Bone marrow (tissue), 2 donors: ENCODE results near the gene HYAL2.
"Not testable (repeated sequence)": the region's sequence is repeated elsewhere in the genome, so short reads cannot be mapped to it uniquely, and the experiment has no call there.

Experiments
- DNase-seq, 2 donors: peaks; one replicate each; lab custom pipeline; 2025; lab: John Stamatoyannopoulos, UW

The HYAL2 gene

DNA sequence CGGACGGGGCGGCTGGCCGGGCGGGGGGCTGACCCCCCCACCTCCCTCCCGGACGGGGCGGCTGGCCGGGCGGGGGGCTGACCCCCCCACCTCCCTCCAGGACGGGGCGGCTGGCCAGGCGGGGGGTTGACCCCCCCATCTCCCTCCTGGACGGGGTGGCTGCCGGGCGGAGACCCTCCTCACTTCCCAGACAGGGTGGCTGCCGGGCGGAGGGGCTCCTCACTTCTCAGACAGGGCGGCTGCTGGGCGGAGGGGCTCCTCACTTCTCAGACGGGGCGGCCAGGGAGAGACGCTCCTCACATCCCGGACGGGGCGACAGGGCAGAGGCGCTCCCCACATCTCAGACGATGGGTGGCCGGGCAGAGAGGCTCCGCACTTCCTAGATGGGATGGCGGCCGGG lies 10.5 kb downstream of the HYAL2 start:
- DNase-seq = not testable (repeated sequence)

DNA sequence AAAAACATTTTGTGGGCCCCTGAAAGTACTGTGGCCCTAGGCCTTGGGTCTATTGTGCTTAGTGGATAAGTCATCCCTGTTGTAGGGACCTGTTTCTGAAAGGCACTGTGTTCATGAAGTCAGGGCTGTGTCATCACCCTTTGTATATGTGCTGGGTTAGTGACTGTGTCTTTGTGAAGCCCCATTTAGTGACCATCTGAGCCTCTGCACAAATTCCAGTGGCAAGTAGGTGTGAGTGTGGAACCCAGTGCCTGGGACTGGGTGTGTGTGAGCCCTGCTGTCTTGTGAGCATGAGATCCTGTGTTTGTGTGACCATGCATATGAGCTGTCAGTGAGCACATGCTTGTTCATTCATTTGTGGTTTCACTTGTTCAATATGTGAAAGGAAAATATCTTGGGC lies 17.9 kb downstream of the HYAL2 start:
- no peak for DNase-seq

DNA sequence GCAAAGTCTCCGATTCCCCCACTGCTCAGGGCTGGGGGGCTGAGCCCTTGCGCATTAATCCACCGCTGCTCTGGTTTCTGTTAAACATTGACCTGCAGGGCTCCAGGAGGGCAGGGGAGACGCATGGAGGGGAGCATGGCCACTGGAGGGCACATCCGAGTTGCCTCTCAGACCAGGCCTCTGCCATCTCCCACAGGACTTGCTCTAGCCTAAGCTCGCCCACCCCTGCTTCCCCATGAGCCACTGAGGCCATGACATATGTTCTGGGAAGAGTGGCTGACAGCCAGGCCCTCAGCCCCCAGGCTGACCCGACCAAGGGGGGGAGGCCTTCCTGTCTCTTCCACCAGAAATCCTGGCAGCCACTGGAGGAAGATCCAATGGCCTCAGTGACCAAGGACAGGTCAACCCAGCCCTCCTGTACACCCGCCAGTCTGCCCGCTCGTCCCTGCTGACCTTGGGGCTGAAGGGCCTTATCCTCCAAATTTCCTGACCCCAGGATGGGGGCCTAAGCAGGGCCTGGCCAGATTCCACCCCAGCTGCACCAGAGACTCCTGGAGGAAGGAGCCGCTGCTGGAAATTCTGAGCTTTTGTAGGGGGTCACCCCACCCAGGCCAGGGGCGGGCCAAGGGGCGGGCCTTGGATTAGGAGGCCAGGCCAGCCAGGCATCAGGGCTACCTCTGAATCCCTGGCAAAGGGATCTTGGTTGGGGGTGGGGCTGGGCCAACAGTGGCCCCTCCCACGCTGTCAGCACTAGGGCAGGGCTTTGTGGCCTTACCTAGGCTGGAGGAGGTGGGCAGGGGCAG lies 19.3 kb downstream of the HYAL2 start, which contains the start of gene HYAL1:
Gene HYAL1 (minus strand): TSS at position 562 of the 803 bp plus-strand sequence. CDS start 618 bp downstream, outside the sequence.
- DNase-seq = no peak

DNA sequence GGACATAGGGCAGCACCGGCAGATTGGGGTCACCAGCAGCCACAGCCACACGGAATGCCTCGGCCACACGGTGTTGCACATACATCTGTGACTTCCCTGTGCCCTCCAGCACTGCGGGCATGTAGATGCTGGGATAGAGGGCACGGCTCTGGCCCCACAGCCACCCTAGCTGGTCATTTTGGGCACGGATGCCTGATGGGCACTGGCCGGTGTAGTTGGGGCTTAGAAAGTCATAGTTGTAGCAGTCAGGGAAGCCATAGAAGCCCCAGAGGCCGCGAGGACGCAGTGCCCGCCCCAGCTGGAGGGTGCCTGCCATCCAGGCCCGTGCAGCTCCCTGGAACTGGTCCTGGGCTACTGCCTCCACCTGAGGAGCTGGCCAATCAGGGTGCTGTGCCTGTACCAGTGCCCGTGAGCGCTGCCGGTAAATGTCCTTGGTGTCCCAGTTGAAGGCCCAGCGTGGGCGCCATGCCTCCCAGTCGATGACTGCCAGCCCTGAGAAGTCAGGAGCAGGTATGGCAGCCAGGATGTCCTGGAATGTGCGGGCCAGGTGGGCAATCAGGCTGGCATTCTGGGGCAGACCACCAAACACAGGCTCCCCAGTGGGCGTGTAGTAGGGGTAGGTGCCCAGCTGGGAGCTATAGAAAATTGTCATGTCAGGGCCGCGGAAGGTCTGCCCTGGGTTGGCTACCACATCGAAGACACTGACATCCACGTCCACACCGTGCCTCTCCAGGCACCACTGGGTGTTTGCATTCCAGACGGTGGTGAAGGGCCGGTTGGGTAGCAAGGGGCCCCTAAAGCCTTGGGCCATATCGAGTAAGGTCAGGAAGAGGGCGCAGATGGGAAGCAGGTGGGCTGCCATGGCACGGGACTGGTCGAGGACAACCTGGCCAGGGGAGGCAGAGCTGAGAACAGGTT lies 20.2 kb downstream of the HYAL2 start:
- no peak for DNase-seq

DNA sequence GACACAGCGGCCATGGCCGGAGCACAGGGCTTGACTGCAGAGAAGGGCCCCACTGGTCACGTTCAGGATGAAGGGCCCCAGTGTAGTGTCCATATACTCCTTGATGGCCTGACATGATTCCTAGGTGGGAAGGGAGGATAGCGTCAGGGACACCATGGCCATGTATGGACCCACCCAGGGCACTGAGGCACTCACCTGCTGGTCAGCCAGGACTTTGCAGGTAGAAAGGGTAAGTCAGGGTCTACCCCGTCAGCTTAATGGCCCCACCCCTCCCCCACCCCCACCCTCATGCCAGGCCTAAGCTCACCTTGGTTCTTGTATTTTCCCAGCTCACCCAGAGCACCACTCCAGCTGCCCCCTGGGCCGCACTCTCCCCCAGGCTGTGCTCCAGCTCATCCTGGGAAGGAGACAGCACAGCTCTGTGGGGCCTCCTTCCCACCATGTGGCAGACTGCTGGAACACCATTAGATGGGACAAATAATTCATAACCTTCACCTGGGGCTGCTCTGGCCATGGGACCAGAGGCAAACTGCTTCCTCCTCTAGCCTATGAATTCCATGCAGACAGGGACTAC lies 21.8 kb downstream of the HYAL2 start:
- no peak for DNase-seq

DNA sequence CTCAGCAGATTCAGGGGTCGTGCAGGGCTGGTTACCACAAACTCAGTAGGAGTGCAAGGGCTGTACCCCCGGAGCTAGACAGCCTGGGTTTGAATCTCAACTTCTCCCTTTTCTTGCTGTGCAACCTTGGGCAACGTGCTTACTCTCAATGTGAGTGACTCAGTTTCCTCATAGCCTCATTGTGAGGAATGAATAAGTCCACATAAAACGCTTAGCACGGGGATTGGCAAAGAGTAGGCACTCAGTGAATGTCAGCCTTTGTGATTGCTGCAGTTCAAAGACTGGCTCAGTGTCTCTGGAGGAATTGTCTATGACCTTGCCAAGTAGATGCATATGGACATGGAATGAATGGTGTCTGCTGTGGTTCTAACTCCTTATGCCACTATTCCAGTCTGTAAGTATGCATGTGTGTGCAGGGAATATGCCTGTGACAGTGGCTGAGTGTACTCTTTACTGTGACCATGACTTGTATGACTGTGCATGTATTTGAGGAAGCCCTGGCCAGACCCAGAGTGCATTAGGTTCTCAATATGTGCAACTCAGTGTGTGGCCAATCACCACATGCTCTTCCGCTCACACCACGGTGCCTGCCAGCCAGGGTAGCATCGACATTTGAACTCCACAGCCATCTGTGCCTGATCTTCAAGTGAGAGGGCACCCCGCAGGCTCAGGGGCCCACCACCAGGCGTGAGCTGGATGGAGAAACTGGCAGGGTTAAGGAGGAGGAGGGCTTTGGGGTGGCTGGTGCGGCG lies 22.4 kb downstream of the HYAL2 start:
- peak; percentile 32 to 76 for DNase-seq

DNA sequence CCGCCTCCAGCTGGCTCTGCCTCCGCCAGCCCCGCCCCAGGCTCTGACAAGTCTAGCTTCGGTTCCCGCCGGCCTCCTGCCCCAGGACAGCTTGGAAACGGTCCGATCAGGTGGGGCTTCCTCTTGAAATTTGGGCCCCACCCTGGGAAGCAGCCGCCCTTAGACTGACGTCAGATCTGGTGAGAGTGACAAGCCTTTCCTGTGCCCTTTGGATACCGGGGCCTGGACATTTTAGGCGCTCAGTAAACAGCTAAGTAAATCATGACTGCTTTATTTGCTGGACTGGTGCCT lies 23.0 kb downstream of the HYAL2 start:
- no peak for DNase-seq

DNA sequence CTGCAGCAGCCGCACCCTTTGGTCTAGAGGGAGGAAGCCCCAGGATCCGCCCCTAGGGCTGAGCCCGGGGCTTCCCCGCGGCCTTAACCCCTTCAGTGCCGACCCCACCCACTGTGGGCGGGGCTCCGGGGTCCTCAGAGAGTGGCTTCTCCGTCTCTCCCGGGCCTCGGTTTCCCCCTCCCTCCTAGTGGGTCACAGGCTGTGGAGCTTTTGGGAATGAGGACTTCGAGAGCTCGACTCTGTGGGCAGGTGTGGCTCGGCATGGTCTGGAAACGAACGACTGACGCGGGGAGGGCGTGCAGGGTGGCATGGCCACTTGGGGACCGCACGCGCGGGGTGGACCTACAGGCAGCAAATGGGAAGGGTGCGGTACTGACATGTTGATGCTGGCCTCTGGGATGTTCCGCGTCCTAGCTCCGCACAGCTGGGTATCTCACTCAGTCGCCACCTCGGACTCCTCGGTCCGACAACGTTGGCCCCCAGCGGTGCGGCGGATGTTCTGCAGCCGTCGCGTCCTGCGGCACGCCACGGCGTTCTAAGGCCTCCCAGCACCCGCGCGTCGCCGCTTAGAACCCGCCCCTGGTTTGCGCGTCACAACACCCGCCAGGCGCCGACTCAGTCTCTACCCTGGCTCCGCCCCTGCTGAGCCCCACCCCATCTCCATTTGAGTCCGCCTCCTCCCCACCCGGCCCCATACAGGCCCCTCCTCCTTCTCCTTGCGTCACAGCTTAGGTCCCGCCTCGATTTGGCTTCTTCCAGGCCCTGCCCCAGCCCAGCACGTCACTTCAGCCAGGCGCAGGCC lies 23.5 kb downstream of the HYAL2 start, which contains the start of the genes HYAL3 and NAA80:
Gene HYAL3 (minus strand): TSS at position 570 of the 802 bp plus-strand sequence. CDS start 3,803 bp downstream, outside the sequence.
Gene NAA80 (minus strand): TSS at position 570 of the 802 bp plus-strand sequence. CDS start 1,942 bp downstream, outside the sequence.
- peak; percentile 95 to 99 for DNase-seq

DNA sequence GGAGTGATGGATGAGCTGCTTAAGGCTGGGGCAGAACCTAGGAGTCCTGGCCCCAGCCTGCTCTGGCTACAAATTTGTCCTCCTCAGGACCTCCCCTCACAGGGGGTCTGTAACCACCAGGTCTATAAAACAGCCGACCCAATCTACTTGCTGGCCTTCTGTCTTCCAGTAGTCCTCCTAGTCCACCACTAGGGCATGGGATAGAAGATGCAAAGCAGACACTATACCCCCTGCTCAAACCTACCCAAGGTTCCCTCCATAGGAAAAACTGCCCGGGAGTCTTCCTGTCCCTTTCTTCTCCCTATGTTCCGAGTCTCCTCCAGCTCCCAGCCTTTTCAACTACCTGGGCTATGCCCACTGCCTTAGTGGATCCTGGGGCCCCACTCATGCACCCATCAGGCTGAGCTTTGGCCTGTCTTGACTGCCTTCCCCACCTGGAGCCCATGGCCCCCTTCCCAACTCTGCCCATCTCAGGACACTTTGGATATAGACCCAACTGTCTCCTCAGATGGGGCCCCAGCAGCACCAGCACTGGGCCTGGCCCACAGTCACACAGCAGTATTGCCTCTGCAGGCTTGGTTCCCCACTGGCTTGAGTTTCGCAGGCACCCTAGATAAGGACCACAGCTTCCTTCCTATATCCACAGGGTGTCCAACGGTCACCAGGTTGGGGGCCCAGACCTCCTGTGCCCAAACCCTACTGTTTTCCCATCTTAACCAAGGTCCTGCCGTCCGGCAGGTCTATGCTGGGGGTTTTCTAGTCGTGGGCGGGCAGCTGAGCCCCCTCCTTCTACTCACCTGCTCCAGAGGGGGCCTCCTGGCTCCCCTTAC lies 24.4 kb downstream of the HYAL2 start:
- no peak for DNase-seq

DNA sequence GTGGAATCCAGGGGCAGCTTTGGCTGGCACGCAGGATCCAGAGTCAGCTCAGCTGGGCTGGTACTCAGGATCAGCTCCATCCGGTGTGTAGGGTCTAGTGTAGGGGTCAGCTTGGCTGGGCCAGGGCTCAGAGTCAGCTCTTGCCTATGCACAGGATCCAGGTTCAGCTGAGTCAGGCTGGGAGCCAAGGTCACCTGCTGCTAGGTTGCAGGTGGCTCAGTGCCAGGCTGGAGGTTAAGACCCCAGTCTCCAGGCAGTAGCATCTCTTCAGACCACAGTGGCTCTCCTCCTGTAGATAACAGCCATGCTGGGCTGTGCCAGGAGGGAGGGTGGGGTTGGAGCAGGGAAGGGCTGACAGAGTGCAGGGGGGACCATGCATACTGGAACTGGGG lies 25.2 kb downstream of the HYAL2 start:
- no peak for DNase-seq

DNA sequence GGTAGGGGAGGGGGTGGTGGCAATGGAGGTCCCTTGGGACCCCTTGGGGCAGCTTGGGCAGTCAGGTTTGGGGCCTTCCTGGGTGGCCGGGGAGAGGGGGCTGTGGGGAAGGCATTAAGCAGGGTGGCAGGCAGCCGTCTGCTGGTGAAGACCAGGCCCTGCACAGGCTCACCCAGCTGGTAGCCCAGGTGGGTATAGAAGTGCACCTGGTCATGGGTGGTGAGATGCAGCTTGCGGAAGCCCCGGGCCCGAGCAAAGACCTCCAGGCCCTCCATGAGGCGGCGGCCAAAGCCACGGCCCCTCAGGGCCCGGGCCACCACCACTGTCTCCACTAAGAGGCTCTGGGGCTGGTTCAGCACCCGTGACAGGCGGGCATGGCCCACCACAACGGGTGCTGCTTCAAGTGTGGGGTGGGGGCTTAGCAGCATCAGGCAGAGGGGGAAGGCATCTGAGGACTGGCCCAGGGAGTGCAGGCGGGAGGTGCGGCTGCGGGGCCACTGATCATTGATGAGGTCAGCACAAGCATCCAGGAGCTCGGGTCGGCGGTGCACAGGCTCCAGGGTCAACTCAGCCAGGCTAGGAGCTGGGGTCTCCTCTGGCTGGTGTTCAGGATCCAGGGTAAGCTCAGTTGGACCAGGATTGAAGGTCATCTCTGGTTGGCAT lies 25.7 kb downstream of the HYAL2 start:
- no peak for DNase-seq

DNA sequence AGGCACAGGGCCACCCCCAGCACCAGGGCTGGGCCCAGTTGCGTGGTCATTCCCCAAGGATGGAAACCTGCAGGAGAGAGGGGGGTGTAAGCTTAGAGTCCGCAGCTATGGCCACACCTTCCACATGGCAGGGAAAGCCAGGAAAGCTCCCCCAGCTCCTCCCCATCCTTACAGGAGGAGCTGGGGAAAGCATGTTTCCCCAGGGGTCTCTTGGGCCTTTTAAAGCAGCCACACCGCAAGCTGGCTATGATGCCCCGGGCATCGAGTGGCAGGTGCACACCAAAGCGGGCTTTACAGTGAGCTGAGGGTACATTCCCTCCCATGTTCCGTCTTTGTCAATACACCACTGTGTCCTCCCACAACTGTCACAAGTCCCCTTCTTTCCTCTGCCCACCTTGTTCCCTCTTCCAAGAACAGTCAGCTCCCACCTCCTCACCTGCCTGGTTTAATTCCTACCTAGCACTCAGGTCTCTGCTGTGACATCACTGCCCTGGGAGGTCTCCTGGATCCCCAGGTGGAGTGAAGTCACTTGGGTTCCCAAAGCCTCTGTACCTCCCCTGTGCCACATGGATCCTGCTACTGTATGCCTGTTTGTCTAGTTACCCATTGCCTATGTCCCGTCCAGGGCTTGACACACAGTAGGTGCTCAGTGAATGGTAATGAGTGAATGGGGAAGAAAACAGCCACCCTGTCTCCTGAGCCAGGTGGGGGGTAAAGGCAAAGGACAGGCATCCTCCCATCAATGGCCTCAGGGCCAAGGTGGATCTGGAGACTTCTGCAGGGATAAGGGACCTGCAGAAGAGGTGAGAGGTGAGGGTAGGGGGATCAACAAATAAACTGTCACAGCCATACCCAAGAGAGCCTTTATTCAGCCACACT lies 26.8 kb downstream of the HYAL2 start:
- no peak for DNase-seq

DNA sequence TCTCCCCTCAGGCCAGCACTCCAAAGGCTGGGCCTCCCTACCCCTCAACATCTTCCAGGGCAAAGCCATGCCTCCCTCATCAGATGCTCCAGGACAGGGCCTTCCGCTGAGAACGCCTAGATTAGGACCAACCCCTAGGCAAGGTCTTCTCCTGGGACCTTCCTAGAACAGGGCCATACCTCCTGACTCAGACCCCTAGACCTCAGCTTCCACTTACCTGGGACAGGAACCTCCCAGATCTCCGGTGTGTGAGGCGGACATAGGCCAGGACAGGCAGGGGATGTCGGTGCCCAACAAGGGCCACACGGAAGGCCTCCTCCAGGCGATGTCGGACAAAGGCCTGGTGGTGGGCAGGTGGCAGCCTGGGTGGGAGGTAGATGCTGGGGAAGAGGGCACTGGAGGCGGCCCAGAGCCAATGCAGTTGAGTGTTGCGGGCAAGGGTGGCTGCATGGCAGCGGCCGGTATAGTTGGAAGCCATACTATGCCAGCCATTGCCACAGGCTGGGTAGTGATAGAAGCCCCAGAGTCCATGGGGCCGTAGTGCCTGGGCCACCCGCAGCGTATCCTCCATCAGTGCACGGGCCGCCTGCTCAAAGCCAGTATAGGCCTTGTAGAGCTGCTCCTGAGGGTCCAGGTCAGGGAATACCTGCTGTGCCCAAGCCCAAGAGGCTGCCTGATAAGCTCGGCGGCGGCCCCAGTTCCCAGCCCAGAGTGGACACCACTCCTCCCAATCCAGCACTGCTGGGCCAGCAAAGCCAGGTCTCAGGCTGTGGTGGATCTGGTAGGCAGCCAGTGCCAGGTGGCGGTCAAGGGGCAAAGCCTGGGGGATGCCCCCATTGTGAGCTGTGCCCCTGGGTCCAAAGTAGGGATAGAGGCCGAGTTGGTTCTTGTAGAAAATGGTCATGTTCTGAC lies 27.8 kb downstream of the HYAL2 start:
- DNase-seq = no peak

DNA sequence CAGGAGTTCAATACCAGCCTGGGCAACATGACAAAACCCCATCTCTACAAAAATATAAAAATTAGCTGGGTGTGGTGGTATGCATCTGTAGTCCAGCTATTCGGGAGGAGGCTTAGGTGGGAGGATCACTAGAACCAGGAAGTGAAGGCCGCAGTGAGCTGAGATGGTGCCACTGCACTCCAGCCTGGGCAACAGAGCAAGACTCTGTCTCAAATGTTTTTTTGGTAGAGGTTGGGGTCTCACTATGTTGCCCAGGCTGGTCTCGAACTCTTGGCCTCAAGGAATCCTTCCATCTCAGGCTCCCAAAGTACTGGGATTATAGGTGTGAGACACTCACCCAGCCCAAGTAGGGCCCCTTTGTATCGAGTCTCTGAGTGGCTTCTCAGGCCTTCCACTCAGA lies 28.5 kb downstream of the HYAL2 start:
- DNase-seq = no peak

DNA sequence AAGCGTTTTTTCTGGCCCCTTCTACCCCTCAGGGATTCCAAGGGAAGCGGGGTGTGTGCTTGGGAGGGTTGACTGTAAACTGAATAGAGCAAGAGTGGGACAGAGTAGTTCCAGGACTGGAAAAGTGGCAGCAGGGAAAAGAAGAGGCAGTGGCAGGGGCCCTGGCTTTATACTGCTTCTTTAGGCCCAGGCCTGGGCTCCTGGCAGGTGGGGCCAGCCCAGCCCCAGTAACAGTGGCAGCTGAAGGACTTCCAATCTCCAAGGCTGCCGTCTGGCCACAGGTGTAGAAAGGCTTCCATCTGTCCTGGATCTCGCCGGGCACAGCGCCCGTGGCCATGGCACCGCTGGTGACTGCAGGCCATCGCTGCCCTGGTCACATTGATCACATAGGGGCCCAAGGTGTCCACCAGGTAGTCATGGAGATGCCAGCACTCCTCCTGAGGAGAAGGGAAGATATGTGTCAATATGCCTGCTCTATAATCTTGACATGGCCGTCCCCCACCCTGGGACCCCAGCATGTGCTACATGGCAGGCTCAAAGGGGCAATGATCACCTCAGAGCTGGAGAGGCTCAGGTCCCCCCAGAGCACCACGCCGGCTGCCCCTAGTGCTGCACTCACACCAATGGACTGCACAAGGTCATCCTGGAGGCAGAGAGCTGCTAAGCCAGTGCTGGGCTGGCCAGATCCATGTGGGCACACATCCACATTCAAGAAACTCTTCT lies 29.3 kb downstream of the HYAL2 start:
- no peak for DNase-seq

DNA sequence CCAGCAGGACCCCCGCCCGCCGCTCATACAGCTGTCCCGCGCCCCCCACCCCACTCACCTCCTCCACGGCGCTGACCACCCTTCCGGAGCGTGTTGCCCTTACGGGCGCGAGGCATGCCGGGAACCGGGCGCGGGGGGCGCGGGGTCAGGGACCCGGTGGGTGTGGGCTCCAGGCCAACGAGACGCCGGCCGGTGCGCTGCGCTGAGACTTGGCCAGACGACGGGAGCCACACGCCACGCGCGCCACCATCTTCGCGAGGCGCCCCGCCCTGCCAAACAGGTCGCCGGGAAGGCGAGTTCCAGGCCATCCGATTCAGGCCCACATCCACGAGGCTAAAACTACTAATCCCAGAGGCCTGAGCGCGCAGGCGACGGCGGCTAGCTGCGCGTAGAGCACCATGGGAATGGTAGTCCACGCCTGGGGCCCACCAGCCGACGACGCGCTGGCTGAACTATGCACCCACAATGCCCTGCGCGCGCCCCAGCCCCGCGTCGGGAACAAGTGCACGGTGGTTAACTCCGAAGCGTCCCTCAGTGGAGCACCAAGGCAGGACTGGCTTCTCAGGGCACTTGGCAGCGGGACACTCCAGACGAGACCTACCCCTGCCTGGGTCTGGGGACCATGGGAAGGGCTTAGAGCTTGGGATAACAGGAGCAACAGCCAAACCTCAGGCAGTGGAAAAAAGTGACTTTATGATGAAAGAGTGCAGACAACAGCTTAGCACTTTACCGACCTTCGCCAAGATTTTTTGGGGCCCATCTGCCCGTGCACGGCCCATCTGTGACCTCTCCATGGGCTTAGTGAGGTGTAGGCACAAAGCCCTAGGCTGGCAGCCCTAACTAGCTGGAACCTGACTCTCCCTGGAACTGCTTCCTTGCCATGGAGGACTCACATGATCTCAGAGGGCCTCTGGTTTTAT lies 30.1 kb downstream of the HYAL2 start, which contains the start of gene IFRD2:
Gene IFRD2 (minus strand): TSS at position 271 of the 920 bp plus-strand sequence. CDS start 155 bp downstream, at position 116.
- peak; percentile 78 to 96 for DNase-seq
